Breast epithelium (tissue), 4 donors: ENCODE results near the gene SLC39A11. TPM values are rescaled to one million over a fixed set of nuclear protein-coding genes. Genes with fewer than 3 reads are reported as not detected.

ENCODE experiments used
- DNase-seq, 2 donors: peaks; one replicate each; pipeline ENCODE4 v3.0.0-alpha.2; 2019; ENCODE audit warnings: low spot score in 2 of 2
- H3K27ac ChIP-seq, 2 donors: fragments of 200-600 bp; sonication (generic) in 1 of 2; one replicate each; pipeline ENCODE4 v1.5.1; 2016 to 2019; ENCODE audit warnings: mild to moderate bottlenecking in 1 of 2
- H3K27me3 ChIP-seq, 2 donors: fragments of 200-600 bp; sonication (generic) in 1 of 2; one replicate each; pipeline versions ENCODE4 v1.5.1 to v1.6.0; 2017 to 2019; ENCODE audit warnings: control low read depth in 1 of 2, mild to moderate bottlenecking in 1 of 2
- H3K36me3 ChIP-seq: fragments of 200-600 bp; one replicate; pipeline ENCODE4 v1.5.1; 2019
- H3K4me1 ChIP-seq, 2 donors: fragments of 200-600 bp; sonication (generic); one replicate each; pipeline ENCODE4 v1.5.1; 2016 to 2019; ENCODE audit warnings: control low read depth in 1 of 2
- H3K4me3 ChIP-seq, 3 donors: fragments of 200-600 bp; sonication (generic); 1 replicate in 2 of 3; 2 replicates in 1 of 3; pipeline ENCODE4 v1.5.1; 2016 to 2019; ENCODE audit warnings: mild to moderate bottlenecking in 3 of 3, moderate library complexity in 2 of 3
- H3K9me3 ChIP-seq, 2 donors: fragments of 200-600 bp; sonication (generic) in 1 of 2; one replicate each; pipeline ENCODE4 v1.5.1; 2016 to 2019; ENCODE audit warnings: control low read depth in 1 of 2
- POLR2A ChIP-seq: fragments of 450-650 bp; IDR thresholded peaks from one replicate; pipeline ENCODE4 v1.6.1; 2016; ENCODE audit warnings: antibody characterized with exemption, mild to moderate bottlenecking, moderate library complexity
- POLR2AphosphoS5 ChIP-seq, 3 donors: sonication (generic); formaldehyde crosslinking; IDR thresholded peaks; one replicate each; pipeline ENCODE4 v1.6.1; 2017; ENCODE audit warnings: antibody characterized with exemption in 3 of 3
- intact Hi-C: fragments of 100-400 bp; cut with DNase I; formaldehyde crosslinking; loops from one replicate; pipeline ENCODE4 v1.15.1; 2023; ENCODE audit warnings: low total_unique reads
- total RNA-seq, 3 donors: library from RNA; depleted of rRNA; stranded (reverse); fragments of >200 nt; gene quantifications; one replicate each; pipeline ENCODE4 v1.1.0, GENCODE V29; 2016
- TF ChIP-seq, protein P1 (sequence below), 3 donors: fragments of 450-650 bp; IDR thresholded peaks; one replicate each; pipeline ENCODE4 v1.5.1; 2016 to 2017; ENCODE audit warnings: antibody characterized with exemption in 3 of 3, mild to moderate bottlenecking in 3 of 3, moderate library complexity in 3 of 3

Gene SLC39A11
- total RNA-seq, 3 donors from 2014 or later: 31.8 to 54.6 (median 47.0) TPM

DNA sequence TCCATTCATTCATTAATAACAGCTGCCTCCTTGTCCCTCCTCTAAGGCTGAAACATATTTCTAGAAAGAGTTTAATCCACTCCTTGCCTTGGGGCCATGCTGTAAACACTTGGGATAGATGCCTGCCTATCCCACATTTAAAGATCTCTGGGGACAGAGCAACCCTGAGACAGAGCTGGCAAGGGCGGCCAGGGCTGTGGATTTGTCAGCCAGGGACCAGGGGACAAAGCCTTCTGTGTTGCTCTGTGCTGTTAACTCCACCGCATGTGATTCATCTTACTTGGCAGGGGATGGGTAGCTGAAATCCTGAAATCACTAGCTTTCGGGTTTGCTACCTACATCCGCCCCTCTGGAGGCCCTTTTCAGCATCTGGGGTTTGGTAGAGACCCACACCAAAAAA, 392.9 kb downstream of the SLC39A11 start:
- Histone ChIP-seq H3K9me3 (no peaks in the 10 kb centered on the region), H3K4me1 (no peaks in the 10 kb centered on the region), H3K4me3 (no peak overlapping the region), H3K36me3 (no peaks in the 10 kb centered on the region), H3K27ac (no peak overlapping the region), H3K27me3 (no peaks in the 10 kb centered on the region)
- DNase-seq: peak in 1 of 2 donors; percentile 35
- intact Hi-C loops: no loop called here
- TF ChIP-seq POLR2A (no peak), POLR2AphosphoS5 (IDR thresholded peaks at IDR 0.05) (no peak)
- TF ChIP-seq, protein P1, sequence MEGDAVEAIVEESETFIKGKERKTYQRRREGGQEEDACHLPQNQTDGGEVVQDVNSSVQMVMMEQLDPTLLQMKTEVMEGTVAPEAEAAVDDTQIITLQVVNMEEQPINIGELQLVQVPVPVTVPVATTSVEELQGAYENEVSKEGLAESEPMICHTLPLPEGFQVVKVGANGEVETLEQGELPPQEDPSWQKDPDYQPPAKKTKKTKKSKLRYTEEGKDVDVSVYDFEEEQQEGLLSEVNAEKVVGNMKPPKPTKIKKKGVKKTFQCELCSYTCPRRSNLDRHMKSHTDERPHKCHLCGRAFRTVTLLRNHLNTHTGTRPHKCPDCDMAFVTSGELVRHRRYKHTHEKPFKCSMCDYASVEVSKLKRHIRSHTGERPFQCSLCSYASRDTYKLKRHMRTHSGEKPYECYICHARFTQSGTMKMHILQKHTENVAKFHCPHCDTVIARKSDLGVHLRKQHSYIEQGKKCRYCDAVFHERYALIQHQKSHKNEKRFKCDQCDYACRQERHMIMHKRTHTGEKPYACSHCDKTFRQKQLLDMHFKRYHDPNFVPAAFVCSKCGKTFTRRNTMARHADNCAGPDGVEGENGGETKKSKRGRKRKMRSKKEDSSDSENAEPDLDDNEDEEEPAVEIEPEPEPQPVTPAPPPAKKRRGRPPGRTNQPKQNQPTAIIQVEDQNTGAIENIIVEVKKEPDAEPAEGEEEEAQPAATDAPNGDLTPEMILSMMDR (IDR thresholded peaks at IDR 0.05): no peak

DNA sequence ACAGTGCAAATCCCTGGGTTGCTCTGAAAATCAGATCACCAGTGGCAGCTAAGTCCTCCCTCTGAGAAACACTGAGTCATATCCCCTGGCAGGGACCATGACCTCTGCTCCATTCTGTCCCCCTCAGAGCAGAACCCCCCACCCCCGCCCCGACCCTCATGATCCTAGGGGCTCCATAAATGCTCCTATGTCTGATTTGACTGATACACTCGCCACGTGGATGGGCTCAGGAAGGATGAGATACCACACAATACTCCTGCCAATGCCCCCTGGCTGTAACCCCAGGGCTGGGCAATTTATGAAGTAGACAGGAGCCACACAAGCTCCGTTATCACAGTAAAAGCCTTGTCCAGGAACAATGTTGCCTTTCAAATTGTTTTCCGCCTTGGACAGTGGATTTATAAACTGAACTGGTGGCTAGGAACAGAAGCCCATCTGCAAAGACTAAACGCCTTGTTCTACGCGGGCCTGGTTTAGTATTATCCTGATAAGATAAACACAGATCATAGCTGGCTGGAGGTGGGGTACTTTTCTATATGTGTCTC, 394.8 kb downstream of the SLC39A11 start:
- TF ChIP-seq, protein P1 (IDR thresholded peaks at IDR 0.05): no peak
- TF ChIP-seq POLR2AphosphoS5 (IDR thresholded peaks at IDR 0.05) (no peak), POLR2A (no peak)
- Histone ChIP-seq H3K4me3 (no peak overlapping the region), H3K27me3 (no peaks in the 10 kb centered on the region), H3K27ac (no peak overlapping the region), H3K36me3 (no peaks in the 10 kb centered on the region), H3K4me1 (no peaks in the 10 kb centered on the region), H3K9me3 (no peaks in the 10 kb centered on the region)
- DNase-seq: no peak
- intact Hi-C loops: no loop called here

DNA sequence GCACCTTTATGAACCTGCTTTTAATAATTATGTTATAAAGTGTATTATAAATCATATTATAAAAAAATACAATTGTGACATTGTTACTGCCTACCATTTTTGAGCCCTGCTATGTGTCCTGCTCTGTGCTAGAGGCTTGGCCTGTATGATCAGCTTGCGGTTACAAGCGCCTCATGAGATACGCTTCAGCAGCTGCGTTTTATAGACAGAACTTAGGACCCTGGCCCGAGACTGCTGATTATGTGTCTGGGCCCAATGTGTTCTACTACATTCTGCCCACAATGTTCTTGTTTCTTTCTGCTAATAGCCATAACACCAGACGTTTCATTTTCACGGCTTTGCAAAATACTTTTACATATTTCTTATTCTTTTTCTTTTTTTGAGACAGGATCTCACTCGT, 395.8 kb downstream of the SLC39A11 start:
- TF ChIP-seq POLR2A: no peak
- TF ChIP-seq, protein P1 (IDR thresholded peaks at IDR 0.05): no peak
- TF ChIP-seq POLR2AphosphoS5 (IDR thresholded peaks at IDR 0.05): no peak
- H3K27ac ChIP-seq: no peak overlapping the region
- H3K9me3 ChIP-seq: no peaks in the 10 kb centered on the region
- H3K4me3 ChIP-seq: no peak overlapping the region
- intact Hi-C loops: no loop called here
- no peaks in the 10 kb centered on the region for H3K36me3 ChIP-seq
- DNase-seq: no peak
- H3K27me3 ChIP-seq: no peaks in the 10 kb centered on the region
- no peaks in the 10 kb centered on the region for H3K4me1 ChIP-seq

DNA sequence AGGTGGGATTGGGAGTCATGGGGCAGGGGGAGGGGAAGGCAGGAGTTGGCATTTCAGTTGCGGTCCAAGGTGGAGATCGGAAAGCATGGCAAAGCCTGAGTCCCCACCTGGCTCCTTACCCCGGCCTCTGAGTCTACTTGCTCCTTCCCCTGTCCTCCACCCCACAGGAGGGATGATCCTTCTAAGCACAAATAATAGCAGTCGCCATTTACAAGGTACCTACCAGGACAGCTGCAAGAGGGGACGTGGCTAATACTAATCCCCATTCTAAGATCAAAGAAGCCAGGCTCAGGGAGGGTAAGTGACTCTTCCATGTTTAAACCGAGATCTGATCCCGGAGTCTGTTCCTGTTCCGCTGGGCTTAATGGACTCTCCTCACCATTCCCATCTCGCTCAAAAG, 396.3 kb downstream of the SLC39A11 start:
- no peaks in the 10 kb centered on the region for H3K27me3 ChIP-seq
- no peak overlapping the region for H3K27ac ChIP-seq
- H3K4me3 ChIP-seq: no peak overlapping the region
- H3K36me3 ChIP-seq: no peaks in the 10 kb centered on the region
- intact Hi-C loops: no loop called here
- no peak for DNase-seq
- TF ChIP-seq, protein P1 (IDR thresholded peaks at IDR 0.05): no peak
- TF ChIP-seq POLR2A (no peak), POLR2AphosphoS5 (IDR thresholded peaks at IDR 0.05) (no peak)
- no peaks in the 10 kb centered on the region for H3K9me3 ChIP-seq
- H3K4me1 ChIP-seq: no peaks in the 10 kb centered on the region

DNA sequence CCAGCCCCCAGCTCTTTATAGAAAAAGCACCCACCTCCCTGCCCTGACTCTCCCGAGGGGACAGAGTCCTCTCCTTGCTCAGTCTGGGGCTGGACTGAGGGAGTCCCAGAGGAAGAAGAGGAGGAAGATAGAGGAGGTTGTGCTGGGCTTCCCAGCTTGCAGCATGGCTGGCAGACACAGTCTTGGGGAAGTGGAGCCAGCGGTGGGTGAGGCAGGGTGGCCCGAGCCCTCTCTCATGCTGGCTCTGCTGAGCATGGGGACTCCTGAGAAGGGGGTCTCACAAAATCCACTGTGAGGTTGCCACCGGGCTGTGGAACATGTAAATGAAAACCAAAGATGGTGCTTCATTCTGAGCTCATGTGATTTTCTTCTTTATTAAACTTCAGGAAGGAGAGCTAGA, 398.5 kb downstream of the SLC39A11 start:
- intact Hi-C loops: no loop called here
- Histone ChIP-seq H3K9me3 (no peaks in the 10 kb centered on the region), H3K4me3 (no peak overlapping the region), H3K4me1 (no peaks in the 10 kb centered on the region), H3K27me3 (no peaks in the 10 kb centered on the region), H3K27ac (no peak overlapping the region), H3K36me3 (no peaks in the 10 kb centered on the region)
- DNase-seq: no peak
- TF ChIP-seq, protein P1 (IDR thresholded peaks at IDR 0.05): no peak
- TF ChIP-seq POLR2A: no peak
- TF ChIP-seq POLR2AphosphoS5 (IDR thresholded peaks at IDR 0.05): no peak
